ENCODE data around the gene TAGLN.

Gene TAGLN

GRCh38 chr11:117230286-117230961 is 31.3 kb downstream of the TAGLN start:
- peak overlapping the region; percentile 98 for H3K4me3 ChIP-seq (ENCODE audit: low read length in 2 of 2)
- peak overlapping the region; percentile 93 to 94 for H3K27ac ChIP-seq (ENCODE audit: low read depth in 2 of 2, low read length in 2 of 2)
- H3K36me3 ChIP-seq (ENCODE audit: control insufficient read depth in 2 of 2, insufficient read depth in 2 of 2, low read length in 2 of 2): peaks cover 37 to 44% of the 10 kb centered on the region in 2 donors
- H3K9me3 ChIP-seq (ENCODE audit: control insufficient read depth in 2 of 2, low read length in 2 of 2): no peaks in the 10 kb centered on the region
- H3K27me3 ChIP-seq (ENCODE audit: control insufficient read depth in 2 of 2, insufficient read depth in 2 of 2, low read length in 2 of 2): no peaks in the 10 kb centered on the region
- H3K4me1 ChIP-seq (ENCODE audit: control insufficient read depth in 2 of 2, insufficient read depth in 2 of 2, low read length in 2 of 2): peaks cover 24 to 26% of the 10 kb centered on the region in 2 donors
- H3K9ac ChIP-seq (ENCODE audit: low read depth in 1 of 2, low read length in 2 of 2): peak overlapping the region; percentile 96

DNA sequence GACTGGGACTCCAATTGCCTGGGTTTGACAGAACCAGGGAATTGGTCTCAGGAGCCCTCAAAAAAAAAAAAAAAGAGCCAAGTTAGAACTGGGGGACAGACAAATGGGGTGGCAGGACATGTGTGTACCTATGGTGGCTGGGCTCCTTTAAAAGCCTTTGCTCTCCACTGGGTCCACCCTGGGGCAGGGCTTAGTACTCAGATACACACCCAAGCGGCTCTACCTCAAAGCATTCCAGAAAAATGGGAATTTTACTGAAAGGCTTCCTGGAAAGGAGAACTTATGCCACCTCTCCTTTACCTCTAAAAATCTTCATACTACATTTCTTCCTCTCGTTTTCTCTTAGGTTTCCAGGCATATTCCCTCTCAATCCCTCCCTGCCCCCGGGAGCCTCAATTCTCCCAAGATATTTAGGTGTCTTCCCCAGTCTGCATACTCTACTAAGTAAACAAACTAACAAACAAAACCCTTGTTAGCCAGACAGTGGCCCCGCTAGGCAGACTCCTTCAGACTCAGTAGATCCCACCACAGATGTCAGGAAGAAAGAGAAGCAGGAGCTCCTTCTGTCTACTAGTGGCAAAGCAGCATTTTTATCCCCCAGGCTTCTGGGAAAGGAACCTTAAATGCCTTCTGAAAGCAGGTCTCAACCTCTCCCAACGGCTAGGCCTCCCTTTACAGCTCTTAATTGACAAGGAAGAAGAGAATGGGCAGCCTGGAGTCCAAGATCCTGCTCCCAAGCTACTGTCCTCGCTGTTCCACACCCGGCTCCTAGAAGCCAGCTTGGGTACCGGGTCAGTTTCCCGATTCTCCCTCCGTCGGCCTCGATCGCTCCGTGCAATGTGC is 32.0 kb downstream of the TAGLN start:
- H3K4me1 ChIP-seq (ENCODE audit: control insufficient read depth in 2 of 2, insufficient read depth in 2 of 2, low read length in 2 of 2): peaks cover 18 to 19% of the 10 kb centered on the region in 2 donors
- peak overlapping the region; percentile 96 for H3K9ac ChIP-seq (ENCODE audit: low read depth in 1 of 2, low read length in 2 of 2)
- no peaks in the 10 kb centered on the region for H3K9me3 ChIP-seq (ENCODE audit: control insufficient read depth in 2 of 2, low read length in 2 of 2)
- peak overlapping the region; percentile 98 for H3K4me3 ChIP-seq (ENCODE audit: low read length in 2 of 2)
- peaks cover 34 to 38% of the 10 kb centered on the region in 2 donors for H3K36me3 ChIP-seq (ENCODE audit: control insufficient read depth in 2 of 2, insufficient read depth in 2 of 2, low read length in 2 of 2)
- no peaks in the 10 kb centered on the region for H3K27me3 ChIP-seq (ENCODE audit: control insufficient read depth in 2 of 2, insufficient read depth in 2 of 2, low read length in 2 of 2)
- H3K27ac ChIP-seq (ENCODE audit: low read depth in 2 of 2, low read length in 2 of 2): peak overlapping the region; percentile 93 to 94

DNA sequence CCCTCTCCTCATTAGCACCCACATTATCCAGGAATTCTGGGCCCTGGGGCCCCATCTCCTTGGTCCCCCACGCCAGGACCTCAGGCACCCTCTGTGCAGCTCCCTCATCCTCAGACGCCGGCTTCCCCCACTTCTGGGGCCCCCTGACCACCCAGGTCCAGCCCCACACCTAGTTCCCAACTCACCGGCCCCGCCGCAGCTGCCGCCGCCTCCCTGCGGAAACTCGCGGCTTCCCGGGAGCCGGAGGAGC is 32.6 kb downstream of the TAGLN start, which contains the start of gene PCSK7:
Gene PCSK7, minus strand, starts transcription at position 232 of the 250 bp plus-strand sequence. CDS start 2,229 bp downstream, outside the sequence.
- peaks cover 17 to 19% of the 10 kb centered on the region in 2 donors for H3K4me1 ChIP-seq (ENCODE audit: control insufficient read depth in 2 of 2, insufficient read depth in 2 of 2, low read length in 2 of 2)
- peak within 1 kb of the TSS; percentile 98 for H3K4me3 ChIP-seq (ENCODE audit: low read length in 2 of 2)
- H3K9me3 ChIP-seq (ENCODE audit: control insufficient read depth in 2 of 2, low read length in 2 of 2): no peaks in the 10 kb centered on the region
- H3K36me3 ChIP-seq (ENCODE audit: control insufficient read depth in 2 of 2, insufficient read depth in 2 of 2, low read length in 2 of 2): peaks cover 31 to 35% of the 10 kb centered on the region in 2 donors
- H3K27ac ChIP-seq (ENCODE audit: low read depth in 2 of 2, low read length in 2 of 2): peak within 1 kb of the TSS; percentile 93 to 94
- no peaks in the 10 kb centered on the region for H3K27me3 ChIP-seq (ENCODE audit: control insufficient read depth in 2 of 2, insufficient read depth in 2 of 2, low read length in 2 of 2)
- peak within 1 kb of the TSS; percentile 96 for H3K9ac ChIP-seq (ENCODE audit: low read depth in 1 of 2, low read length in 2 of 2)

DNA sequence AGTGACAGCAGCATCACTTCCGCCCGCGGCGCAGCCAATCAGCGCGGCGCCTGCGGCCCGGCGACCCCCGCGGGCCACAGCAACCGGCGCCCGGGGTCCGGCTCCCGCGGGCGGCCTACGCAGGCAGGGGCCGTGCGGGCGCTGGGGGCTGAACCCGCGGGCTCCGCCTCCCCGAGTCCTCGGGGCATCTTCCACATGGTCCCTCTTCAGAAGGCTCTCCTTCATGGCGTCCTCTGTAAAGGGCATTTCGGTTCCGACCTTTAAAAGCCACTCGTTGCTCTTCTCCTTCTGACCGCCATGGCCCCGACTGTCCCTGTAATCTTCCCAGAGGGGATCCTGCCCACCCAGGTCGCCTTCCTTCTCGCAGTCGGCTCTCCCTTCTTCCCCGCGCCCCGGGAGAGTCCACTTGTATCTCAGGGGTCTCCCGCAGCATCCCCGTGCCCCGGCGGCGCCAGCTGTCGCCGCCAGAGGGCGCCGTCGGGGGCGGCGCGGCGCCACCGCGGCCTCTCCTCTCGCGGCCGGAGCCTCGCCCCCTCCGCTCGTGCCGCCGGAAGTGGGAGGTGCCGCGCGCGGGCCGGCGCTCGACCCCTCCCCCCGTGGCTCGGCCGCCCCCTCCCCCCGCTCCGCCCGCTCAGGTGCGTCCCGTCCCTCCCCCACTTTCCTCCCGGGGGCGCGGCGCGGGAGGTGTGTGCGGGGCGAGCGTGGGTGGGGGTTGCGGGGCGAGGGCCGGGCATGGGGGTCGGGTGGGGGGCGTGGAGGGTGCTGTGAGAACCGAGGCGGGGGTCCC is 33.1 kb downstream of the TAGLN start, which contains the start of gene RNF214:
Gene RNF214, plus strand, starts transcription at position 580 of the 787 bp plus-strand sequence. CDS start 1,602 bp downstream, outside the sequence.
- Histone ChIP-seq H3K9ac (ENCODE audit: low read depth in 1 of 2, low read length in 2 of 2) (peak within 1 kb of the TSS; percentile 96), H3K36me3 (ENCODE audit: control insufficient read depth in 2 of 2, insufficient read depth in 2 of 2, low read length in 2 of 2) (peaks cover 26 to 30% of the 10 kb centered on the region in 2 donors), H3K4me3 (ENCODE audit: low read length in 2 of 2) (peak within 1 kb of the TSS; percentile 98), H3K4me1 (ENCODE audit: control insufficient read depth in 2 of 2, insufficient read depth in 2 of 2, low read length in 2 of 2) (peaks cover 17 to 19% of the 10 kb centered on the region in 2 donors), H3K9me3 (ENCODE audit: control insufficient read depth in 2 of 2, low read length in 2 of 2) (no peaks in the 10 kb centered on the region), H3K27me3 (ENCODE audit: control insufficient read depth in 2 of 2, insufficient read depth in 2 of 2, low read length in 2 of 2) (no peaks in the 10 kb centered on the region), H3K27ac (ENCODE audit: low read depth in 2 of 2, low read length in 2 of 2) (peak within 1 kb of the TSS; percentile 93 to 94)

GRCh38 chr11:117232911-117233409 is 33.8 kb downstream of the TAGLN start:
- Histone ChIP-seq H3K4me3 (ENCODE audit: low read length in 2 of 2) (peak overlapping the region; percentile 81 to 87), H3K27me3 (ENCODE audit: control insufficient read depth in 2 of 2, insufficient read depth in 2 of 2, low read length in 2 of 2) (no peaks in the 10 kb centered on the region), H3K36me3 (ENCODE audit: control insufficient read depth in 2 of 2, insufficient read depth in 2 of 2, low read length in 2 of 2) (peaks cover 21 to 24% of the 10 kb centered on the region in 2 donors), H3K27ac (ENCODE audit: low read depth in 2 of 2, low read length in 2 of 2) (peak overlapping the region; percentile 49 to 93), H3K9me3 (ENCODE audit: control insufficient read depth in 2 of 2, low read length in 2 of 2) (no peaks in the 10 kb centered on the region), H3K4me1 (ENCODE audit: control insufficient read depth in 2 of 2, insufficient read depth in 2 of 2, low read length in 2 of 2) (peaks cover 17 to 19% of the 10 kb centered on the region in 2 donors), H3K9ac (ENCODE audit: low read depth in 1 of 2, low read length in 2 of 2) (peak overlapping the region; percentile 74 to 79)

GRCh38 chr11:117238221-117238620 is 39.1 kb downstream of the TAGLN start:
- Histone ChIP-seq H3K9ac (ENCODE audit: low read depth in 1 of 2, low read length in 2 of 2) (no peak overlapping the region), H3K36me3 (ENCODE audit: control insufficient read depth in 2 of 2, insufficient read depth in 2 of 2, low read length in 2 of 2) (peaks cover 13 to 23% of the 10 kb centered on the region in 2 donors), H3K9me3 (ENCODE audit: control insufficient read depth in 2 of 2, low read length in 2 of 2) (no peaks in the 10 kb centered on the region), H3K4me3 (ENCODE audit: low read length in 2 of 2) (no peak overlapping the region), H3K27ac (ENCODE audit: low read depth in 2 of 2, low read length in 2 of 2) (no peak overlapping the region), H3K27me3 (ENCODE audit: control insufficient read depth in 2 of 2, insufficient read depth in 2 of 2, low read length in 2 of 2) (no peaks in the 10 kb centered on the region), H3K4me1 (ENCODE audit: control insufficient read depth in 2 of 2, insufficient read depth in 2 of 2, low read length in 2 of 2) (peaks cover under 1 to 1% of the 10 kb centered on the region in 2 donors)

DNA sequence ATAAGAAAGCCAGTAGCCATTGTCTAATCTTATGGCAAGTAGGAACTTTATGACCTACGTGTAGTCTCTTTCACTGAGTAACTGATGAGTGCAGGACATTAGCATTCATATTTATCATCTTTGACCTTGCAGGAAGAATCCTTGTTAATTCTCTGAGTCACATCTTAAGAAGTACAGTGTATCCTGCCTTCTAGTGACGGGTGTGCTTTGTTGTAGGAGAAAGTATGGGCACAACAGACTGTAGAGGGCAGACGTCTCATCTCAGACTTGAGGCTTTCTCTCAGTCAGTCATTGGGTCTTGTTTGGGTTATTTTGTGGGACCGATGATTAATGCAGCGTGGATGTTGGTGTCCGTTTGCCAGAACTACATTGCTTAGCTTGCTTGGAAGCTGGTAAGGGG is 40.1 kb downstream of the TAGLN start:
- H3K36me3 ChIP-seq (ENCODE audit: control insufficient read depth in 2 of 2, insufficient read depth in 2 of 2, low read length in 2 of 2): peaks cover 21 to 31% of the 10 kb centered on the region in 2 donors
- H3K27ac ChIP-seq (ENCODE audit: low read depth in 2 of 2, low read length in 2 of 2): no peak overlapping the region
- H3K9me3 ChIP-seq (ENCODE audit: control insufficient read depth in 2 of 2, low read length in 2 of 2): no peaks in the 10 kb centered on the region
- no peak overlapping the region for H3K4me3 ChIP-seq (ENCODE audit: low read length in 2 of 2)
- H3K4me1 ChIP-seq (ENCODE audit: control insufficient read depth in 2 of 2, insufficient read depth in 2 of 2, low read length in 2 of 2): no peaks in the 10 kb centered on the region
- no peak overlapping the region for H3K9ac ChIP-seq (ENCODE audit: low read depth in 1 of 2, low read length in 2 of 2)
- H3K27me3 ChIP-seq (ENCODE audit: control insufficient read depth in 2 of 2, insufficient read depth in 2 of 2, low read length in 2 of 2): no peaks in the 10 kb centered on the region

DNA sequence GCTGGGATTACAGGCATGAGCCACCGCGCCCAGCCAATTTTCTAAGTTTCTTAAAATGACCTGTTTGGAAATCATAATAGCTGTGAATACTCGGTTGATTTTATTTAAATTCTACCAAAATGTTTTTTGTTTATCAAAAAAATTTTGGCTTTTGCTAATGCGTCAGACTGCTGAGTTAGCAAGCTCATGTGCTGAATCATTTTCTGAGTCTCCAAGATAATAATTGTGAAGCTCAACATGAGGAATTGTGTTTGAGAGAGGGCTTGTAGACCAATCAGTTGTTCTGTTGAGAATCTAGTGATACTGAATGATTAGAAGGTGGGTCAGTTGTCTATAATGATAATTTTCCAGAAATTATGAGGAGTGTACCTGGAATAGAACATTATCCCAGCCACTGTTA is 49.2 kb downstream of the TAGLN start:
- H3K36me3 ChIP-seq (ENCODE audit: control insufficient read depth in 2 of 2, insufficient read depth in 2 of 2, low read length in 2 of 2): peaks cover 20 to 41% of the 10 kb centered on the region in 2 donors

GRCh38 chr11:117249571-117249970 is 50.4 kb downstream of the TAGLN start:
- Histone ChIP-seq H3K9me3 (ENCODE audit: control insufficient read depth in 2 of 2, low read length in 2 of 2) (no peaks in the 10 kb centered on the region), H3K27ac (ENCODE audit: low read depth in 2 of 2, low read length in 2 of 2) (no peak overlapping the region), H3K4me3 (ENCODE audit: low read length in 2 of 2) (no peak overlapping the region), H3K9ac (ENCODE audit: low read depth in 1 of 2, low read length in 2 of 2) (no peak overlapping the region), H3K27me3 (ENCODE audit: control insufficient read depth in 2 of 2, insufficient read depth in 2 of 2, low read length in 2 of 2) (no peaks in the 10 kb centered on the region), H3K4me1 (ENCODE audit: control insufficient read depth in 2 of 2, insufficient read depth in 2 of 2, low read length in 2 of 2) (no peaks in the 10 kb centered on the region), H3K36me3 (ENCODE audit: control insufficient read depth in 2 of 2, insufficient read depth in 2 of 2, low read length in 2 of 2) (peaks cover 11 to 31% of the 10 kb centered on the region in 2 donors)

More for the DNA sequence above, 49.2 kb downstream of the TAGLN start:
- no peak overlapping the region for H3K4me3 ChIP-seq (ENCODE audit: low read length in 2 of 2)
- H3K9ac ChIP-seq (ENCODE audit: low read depth in 1 of 2, low read length in 2 of 2): no peak overlapping the region
- H3K9me3 ChIP-seq (ENCODE audit: control insufficient read depth in 2 of 2, low read length in 2 of 2): no peaks in the 10 kb centered on the region
- no peaks in the 10 kb centered on the region for H3K27me3 ChIP-seq (ENCODE audit: control insufficient read depth in 2 of 2, insufficient read depth in 2 of 2, low read length in 2 of 2)
- no peak overlapping the region for H3K27ac ChIP-seq (ENCODE audit: low read depth in 2 of 2, low read length in 2 of 2)
- H3K4me1 ChIP-seq (ENCODE audit: control insufficient read depth in 2 of 2, insufficient read depth in 2 of 2, low read length in 2 of 2): no peaks in the 10 kb centered on the region

Data from mucosa of rectum (tissue), 2 donors.